NCI-H2196 (cell line): Measurements from ENCODE around the gene TCTN1.

Experiments
- DNase-seq: peaks from one replicate; lab custom pipeline; 2025; ENCODE audit not compliant: unreplicated experiment; lab: John Stamatoyannopoulos, UW

TCTN1 gene

DNA sequence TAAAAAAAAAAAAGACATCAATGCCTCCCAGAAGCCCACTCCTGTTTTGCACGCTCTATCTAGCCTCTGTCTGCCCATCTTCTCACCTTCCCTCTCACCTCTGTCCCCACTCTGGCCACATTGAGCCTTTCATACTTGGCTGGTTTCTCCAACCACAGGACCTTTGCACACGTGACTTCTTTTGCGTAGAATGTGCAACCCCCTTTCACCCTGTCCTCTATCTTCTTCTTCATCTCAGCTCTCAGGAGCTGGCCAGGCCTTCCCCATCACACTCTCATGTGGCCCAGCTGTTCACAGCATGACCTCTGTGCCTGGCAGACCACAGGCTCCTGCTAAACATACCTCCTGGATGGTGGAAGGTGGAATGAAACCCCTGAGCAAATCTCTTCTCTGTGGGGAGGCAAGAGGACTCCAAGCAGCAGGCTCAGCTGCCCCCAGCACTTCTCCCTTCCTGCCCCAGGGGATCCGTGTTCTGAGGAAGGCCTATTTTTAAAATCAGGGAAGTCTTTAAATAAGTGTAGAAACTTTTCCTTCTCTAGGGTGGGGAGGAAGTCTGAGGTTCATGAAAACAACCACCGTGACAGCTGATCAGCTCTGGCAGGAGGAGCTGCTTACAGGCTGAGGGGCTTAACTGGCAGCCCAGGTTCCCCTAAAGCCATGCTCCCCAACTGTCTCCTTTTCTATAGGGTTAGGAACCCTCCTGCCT, 63.4 kb downstream of the TCTN1 start:
- no peak for DNase-seq

DNA sequence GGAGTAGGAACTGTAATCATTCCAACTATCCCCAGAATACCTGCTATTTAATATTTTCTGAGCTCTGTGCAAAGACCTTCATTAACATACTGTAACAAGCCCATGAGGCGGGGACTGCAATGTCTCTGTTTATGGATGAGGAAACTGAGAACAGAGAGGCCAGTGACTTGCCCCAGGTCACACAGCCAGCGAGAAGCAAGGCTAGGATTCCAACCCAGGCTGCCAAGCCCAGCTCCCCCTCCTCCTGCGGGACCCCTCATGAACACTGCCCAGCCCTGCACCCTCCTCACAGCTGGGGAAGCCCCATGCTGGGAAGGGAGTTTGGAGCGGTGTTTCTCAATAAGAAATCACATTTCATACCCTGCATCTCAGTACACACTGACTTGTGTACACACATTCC, 64.1 kb downstream of the TCTN1 start:
- DNase-seq = no peak

DNA sequence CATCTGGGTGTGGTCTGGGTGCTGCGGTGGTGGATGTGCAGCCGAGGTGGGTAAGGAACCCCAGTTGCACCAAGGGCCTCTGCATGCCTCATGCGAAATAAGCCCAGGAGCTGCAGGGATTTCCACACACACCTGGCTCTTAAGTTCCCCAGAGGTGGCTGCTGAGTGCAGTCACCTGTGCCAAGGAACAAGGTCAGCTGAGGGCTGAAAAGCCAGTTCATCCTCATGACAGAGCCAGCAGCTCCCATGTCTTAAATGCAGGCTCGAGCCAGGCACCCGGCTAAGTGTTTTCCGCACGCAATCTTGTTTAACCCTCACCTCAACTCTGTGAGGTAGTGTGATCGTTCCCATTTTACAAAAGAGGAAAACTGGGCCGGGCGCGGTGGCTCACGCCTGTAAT, 65.3 kb downstream of the TCTN1 start:
- no peak for DNase-seq

DNA sequence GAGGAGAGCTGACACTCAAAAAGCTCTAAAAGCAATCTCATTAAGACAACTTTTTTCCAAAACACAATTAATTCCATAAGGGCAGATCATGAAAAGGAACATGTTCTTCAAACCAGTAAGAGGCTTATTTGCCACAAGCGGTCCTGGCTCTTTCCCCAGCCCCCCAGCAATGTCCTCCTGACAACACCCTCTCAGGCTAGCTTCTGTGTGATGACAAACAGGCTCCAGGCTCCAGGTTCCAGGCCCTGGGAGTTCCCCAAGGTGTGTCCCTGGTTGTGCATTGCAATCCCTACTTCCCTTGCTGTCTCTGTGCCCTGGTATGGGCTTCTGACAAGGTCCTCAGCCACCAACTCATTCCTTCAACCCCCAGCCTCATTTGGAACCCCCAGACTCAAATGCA, 66.1 kb downstream of the TCTN1 start:
- no peak for DNase-seq

DNA sequence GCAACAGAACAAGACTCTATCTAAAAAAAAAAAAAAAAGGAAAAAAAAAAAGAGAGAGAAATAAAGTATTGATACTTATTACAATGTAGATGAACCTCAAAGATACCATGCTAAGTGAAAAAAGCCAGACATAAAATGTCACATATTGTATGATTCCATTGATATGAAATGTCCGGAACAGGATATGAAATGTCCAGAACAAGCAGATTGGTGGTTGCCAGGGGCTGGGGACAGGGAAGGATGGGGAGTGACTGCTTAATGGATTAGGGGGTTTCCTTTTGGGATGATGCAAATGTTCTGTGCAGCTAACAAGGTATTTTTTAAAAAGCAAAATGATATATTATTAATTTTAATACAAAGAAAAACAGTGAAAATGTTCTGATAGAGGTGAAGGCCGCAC, 70.0 kb downstream of the TCTN1 start:
- no peak for DNase-seq

DNA sequence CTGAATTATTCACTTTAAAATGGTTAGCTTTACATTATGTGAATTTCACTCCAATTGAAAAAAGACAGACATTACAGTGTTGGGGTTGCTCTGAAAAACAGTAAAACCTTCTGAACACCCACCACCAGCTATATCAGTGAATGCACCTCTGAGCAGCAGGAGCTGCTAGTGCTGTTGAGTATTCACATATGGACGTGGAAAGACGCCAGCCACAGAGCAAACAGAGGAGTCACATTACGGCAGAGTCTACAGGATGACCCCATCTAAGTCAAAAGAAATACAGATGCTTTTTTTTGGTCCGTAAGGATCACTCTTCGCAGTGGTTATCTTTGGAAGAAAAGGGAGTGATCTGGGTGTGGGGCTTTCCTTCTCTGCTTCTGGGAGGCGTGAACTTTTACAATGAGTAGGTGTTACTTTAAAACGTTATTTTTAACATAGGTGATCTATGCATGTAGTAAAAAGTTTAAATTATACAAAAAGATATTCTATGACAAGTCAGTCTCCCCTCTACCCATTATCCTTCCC, 70.4 kb downstream of the TCTN1 start:
- DNase-seq = peak; percentile 18

DNA sequence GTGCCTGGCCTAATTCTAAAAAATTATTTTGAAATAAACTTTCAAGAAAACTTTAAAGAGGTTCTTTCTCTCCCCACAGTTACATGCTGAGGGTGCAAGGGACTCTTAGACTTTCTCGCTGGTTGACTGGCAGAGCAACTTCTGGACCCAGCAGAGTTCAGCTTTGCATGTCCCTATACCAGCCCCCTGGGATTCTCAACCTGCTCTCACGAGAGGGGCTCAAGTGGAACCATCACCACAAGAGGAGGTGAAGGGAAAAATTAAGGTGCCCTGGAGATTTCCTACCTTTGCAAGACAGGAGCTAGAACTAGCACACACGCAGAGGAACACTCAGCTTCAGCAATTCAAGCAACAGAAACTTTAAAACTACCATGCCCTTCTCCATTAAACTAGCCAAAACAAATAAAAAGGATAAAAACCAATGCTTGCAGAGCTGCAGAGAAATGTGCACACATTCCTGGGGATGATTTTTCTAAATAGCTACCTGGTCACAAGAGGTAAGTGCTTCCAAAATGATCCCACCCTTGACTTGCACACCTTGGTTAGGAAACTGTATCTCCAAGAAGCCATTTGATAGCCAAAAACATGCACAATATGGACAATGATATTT, 72.5 kb downstream of the TCTN1 start:
- no peak for DNase-seq

DNA sequence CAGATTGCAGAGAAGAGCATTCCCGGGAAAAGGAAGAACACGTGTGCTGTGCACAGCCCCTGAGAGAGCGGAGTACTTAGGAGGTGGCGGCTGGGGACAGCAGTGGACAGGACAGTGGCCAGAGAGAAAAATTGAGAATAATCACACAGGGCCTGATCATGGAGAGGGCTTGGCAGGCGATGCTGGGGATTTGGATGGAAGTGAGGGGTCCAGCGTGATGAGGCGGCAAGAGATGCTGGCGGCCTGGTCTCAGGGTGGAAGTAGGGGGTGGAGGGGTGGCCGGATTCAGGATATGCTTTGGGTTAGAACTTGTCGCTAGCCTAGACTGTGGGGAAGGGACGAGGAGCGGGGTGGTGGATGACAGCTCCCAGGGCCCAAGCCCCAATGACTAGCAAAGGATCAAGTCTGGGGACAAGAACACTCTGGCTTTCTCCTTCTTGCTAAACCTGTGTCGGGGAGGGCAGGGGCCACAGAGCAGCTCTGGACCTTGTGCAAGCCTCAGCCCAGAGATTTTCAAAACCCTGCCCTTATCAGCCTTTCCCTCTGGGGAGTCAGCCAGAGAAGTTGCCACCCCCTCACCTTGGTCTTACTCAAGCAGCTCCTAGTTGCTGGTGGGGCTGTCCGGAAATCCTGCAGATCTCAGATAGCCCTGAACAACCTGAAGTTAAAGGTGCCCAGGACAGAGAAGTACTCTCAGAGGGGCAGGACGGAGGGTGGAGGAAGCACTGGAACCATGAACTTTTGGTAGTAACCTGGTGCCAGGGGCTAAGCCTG, 73.7 kb downstream of the TCTN1 start:
- no peak for DNase-seq

DNA sequence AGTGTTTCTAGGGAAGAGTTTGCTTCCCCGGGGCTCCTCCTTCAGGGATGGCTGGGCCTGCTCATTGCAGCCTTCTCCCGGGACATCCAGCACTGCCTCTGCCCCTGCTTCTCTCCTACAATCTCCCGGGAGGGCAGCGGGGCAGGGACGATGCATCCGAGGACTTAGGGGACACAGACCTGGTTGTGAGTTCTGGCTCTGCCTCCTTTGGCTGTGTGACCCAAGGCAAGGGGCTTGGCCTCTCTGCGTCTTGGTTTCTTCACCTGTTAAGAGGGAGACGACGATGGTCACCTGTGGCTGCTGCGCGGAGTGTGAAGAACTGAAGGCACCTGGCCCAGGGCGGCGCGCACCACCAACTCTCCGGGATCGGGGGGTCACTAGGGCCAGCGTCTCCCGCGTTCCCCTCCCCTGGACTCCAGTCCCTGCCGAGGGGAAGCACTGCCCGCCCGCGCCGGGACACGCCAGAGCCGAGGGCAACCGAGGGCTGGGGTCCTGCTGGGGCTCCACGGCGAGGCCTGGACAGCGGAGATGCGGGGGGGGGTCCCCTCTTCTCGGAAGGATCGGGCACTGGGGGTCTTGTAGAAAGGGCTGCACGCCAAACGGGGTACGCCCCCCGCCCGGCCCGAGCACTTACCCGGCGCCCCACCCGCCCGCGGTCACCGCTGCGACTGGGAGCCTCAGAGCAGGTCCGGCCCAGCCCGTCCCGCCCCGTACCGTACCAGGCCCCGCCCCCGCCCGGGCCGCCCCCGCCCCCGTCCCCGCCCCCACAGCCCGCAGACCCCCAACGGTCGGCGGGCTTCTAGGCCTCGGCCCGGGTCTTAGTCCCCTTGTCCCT, 74.7 kb downstream of the TCTN1 start, which contains the start of gene HVCN1:
TSS of gene HVCN1 (minus strand) at position 670 of the 835 bp plus-strand sequence. CDS start 5,870 bp downstream, outside the sequence.
- no peak for DNase-seq

DNA sequence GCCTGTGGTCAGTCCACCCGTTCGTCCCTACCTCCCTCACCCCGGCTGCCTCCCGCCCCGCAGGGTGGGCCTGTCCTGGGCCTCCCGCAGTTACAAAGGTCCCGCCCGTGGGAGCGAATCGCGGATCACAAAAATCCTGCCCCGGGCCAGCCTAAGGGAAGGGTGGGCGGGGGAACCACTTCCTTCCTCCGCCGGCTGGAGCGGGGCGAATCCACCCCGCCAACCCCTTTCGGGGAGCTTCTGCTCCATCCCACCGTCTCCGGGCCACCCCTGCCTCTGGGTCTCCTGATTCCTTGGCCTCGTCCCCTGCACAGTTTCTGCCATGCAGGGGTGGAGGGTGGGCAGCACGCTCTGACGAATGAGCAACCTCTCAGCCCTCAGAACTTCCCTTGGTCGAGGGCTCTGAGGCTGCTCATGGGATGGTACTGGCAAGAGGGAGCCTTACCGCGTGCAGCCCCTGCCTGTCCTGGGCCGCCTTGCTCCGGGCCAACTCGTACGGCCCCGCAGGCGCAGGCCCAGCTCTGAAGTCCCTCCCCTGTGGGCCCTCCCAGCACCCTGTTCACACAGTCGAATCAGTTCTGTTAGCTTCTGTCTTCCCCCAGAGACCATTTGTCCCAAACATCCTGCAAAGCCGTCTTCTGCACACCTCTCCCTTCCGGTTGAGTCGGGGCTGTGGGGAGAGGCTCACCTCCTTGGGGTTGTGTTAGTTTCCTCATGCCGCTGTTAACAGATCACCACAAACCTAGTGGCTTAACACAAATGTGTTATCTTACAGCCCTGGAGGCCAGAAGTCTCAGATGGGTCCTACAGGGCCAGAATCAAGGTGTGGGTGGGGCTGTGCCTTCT, 75.6 kb downstream of the TCTN1 start:
- no peak for DNase-seq

DNA sequence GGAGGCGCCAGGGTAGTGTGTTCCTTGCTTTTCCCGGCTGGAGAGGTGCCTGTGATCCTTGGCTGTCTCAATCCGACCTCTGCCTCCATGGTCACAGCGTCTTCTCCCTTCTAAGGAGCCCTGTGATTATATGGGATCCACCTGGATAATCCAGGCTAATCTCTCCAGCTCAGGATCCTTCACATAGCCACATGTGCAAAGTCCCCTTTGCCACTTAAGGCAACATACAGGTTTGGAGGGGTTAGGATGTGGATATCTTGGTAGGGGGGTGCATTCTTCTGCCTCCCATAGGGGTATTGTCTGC, 76.2 kb downstream of the TCTN1 start:
- DNase-seq = no peak

DNA sequence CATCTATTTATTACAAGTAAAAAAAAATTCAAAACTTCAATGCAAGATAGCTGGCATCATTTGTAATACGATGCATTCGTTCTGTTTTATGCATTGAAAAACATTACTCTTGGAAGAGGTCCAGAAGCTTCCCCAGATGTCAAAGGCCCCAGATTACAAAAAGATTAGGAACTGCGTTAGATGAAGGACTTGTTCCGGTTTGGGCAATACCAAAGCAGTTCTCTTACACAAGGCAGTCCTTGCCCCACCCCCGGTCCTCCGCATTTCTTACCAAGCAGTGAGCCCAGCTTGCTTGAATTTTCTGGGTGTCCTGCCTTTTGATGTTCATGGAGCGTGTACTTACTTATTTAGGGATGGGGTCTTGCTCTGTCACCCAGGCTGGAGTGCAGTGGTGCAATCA, 79.8 kb downstream of the TCTN1 start:
- no peak for DNase-seq

DNA sequence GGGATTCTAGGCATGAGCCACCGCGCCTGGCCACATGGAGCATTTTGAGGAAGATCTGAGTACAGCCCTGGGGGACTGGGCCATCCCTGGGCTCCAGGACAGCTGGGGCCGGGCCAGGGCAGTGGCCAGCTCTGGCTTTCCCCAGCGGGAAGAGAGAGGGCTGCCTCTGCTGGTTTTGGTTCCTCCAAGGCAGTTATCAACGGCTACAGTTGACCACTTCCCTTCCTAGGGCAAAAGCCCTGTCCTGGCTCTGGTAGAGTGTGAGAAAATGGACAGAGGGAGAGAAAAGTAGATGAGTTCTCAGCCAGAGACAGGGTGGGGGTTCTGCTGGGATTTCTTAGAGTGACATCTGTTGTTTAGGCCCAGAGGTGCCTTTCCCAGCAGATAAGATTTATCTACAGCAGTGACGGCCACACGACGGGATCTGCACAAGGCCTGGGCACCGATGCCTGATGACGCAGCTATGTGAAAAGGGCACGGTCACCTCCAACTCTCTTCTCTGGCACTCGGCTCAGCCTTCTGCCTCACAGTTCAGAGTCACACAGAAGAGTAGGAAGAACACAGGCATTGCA, 80.5 kb downstream of the TCTN1 start:
- no peak for DNase-seq

DNA sequence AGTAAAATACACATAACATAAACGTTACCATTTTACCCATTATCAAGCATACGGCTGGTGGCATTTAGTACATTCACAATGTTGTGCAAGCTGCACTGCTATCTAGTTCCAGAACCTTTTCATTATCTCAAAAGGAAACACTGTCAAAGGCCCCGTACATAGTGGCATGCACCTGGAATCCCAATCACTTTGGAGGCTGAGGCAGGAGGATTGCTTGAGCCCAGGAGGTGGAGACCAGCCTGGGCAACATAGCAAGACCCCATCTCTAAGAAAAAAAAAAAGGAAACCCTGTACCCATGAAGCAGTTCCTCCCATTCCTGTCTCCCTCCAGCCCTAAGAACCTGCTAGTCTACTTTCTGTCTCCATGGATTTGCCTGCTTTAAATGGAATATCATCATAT, 82.4 kb downstream of the TCTN1 start:
- DNase-seq = no peak

DNA sequence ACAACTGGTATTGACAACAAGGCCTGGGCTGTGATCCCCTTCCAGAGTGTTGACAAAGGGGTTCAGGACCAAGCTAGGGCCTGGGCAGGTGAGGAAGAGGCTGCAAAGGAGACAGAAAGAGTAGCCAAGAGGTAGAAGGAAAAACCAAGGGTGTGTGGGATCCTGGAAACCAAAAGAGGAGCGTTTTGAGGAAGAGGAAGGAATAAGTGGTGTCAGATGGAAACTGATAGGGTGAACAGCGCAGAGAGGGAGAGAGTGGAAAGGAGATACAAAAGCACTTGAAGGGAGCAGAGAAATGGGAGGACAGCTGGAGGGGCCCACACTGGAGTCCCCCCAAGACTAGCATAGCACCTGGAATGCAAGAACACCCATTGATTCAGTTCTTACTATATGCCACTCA, 83.3 kb downstream of the TCTN1 start:
- DNase-seq = no peak

DNA sequence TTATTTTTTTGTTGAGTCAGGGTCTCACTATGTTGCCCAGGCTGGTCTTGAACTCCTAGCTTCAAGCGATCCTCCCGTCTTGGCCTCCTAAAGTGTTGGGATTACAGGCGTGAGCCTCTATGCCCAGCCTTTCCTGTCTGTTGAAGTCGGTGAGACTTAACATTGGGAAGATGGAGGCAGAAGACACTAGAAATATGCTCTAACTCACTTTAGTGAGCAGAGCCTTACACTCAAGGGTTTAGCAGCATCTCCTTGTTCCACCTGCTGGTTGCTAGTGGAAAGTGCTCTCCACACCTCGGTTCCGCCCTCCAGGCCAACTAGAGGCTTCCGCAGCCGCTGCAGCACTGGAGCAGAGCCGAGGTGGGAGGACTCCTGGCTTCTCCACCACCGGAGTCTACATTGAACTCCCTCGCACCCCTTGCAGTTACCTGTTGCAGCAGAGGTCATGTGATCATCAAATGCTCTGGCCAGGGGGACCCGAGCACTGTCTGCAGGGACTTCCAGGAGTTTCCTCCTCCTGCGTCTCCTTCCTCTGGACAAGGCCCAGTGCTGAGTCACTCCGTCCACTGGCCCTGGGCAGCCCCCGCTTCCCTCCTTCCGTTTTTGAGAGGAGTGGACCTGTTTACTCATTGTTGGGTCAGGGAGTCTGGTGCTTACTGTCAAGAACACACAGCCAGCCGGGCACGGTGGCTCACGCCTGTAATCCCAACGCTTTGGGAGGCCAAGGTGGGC, 84.4 kb downstream of the TCTN1 start:
- peak; percentile 65 for DNase-seq
